Peyer's patch (tissue), 4 donors: ENCODE data around the gene SYNCRIP. TPM values are rescaled to one million over a fixed set of nuclear protein-coding genes. Genes with fewer than 3 reads are reported as not detected.

ENCODE experiments used
- DNase-seq, 3 donors: peaks; one replicate each; pipeline ENCODE4 v3.0.0-alpha.2; 2017 to 2019
- H3K27ac ChIP-seq, 4 donors: fragments of 200-600 bp; sonication (generic); one replicate each; pipeline ENCODE4 v1.5.1; 2016 to 2019
- H3K27me3 ChIP-seq, 2 donors: fragments of 200-600 bp; sonication (generic); one replicate each; pipeline ENCODE4 v1.5.1; 2019
- H3K36me3 ChIP-seq, 3 donors: fragments of 200-600 bp; sonication (generic); one replicate each; pipeline ENCODE4 v1.5.1; 2016 to 2019
- H3K4me1 ChIP-seq, 4 donors: fragments of 200-600 bp; sonication (generic); one replicate each; pipeline ENCODE4 v1.5.1; 2016 to 2019
- H3K4me3 ChIP-seq, 4 donors: fragments of 200-600 bp; sonication (generic); 1 replicate in 3 of 4; 2 replicates in 1 of 4; pipeline ENCODE4 v1.5.1; 2016 to 2019; ENCODE audit warnings: mild to moderate bottlenecking in 1 of 4
- H3K9me3 ChIP-seq, 4 donors: fragments of 200-600 bp; sonication (generic); one replicate each; pipeline ENCODE4 v1.5.1; 2016 to 2019; ENCODE audit warnings: mild to moderate bottlenecking in 1 of 4
- POLR2A ChIP-seq, 2 donors: fragments of 450-650 bp; IDR thresholded peaks; one replicate each; pipeline ENCODE4 v1.5.1; 2017; ENCODE audit warnings: antibody characterized with exemption in 2 of 2, mild to moderate bottlenecking in 2 of 2, moderate library complexity in 2 of 2
- total RNA-seq, 4 donors: library from RNA; depleted of rRNA; stranded (reverse); fragments of >200 nt; gene quantifications; one replicate each; pipeline ENCODE4 v1.1.0, GENCODE V29; 2016
- TF ChIP-seq, protein P1 (sequence below), 6 experiments: fragments of 450-650 bp in 4 of 6; fragments of 200-600 bp in 2 of 6; sonication (generic) in 1 of 6; IDR thresholded peaks; one replicate each; pipeline ENCODE4 v1.5.1; 2017 to 2019; ENCODE audit warnings: antibody characterized with exemption in 6 of 6, mild to moderate bottlenecking in 3 of 6, moderate library complexity in 1 of 6

SYNCRIP gene
- total RNA-seq, 4 donors from 2014 or later = 32.4 to 52.8 (median 37.8) TPM

DNA sequence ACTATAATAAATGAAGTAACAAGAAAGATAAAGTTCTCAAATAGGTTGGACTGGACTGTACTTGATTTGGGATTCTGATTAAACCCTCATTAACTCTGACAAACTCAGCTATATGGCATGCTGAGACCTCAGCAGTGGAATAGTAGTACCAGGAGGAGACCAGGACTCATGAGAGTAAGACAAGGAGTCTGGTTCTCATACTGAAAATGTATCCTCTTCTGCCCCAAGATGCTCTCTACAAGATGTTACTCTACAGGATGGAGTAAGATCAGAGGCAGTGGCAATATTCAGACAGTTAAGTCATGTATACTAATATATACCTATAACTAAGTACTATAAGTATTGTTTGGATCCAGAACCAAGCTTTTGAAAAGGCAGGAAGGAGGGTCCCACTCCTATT is 31.9 kb upstream of the SYNCRIP start:
- Histone ChIP-seq H3K9me3 (no peaks in the 10 kb centered on the region), H3K27ac (no peak overlapping the region), H3K4me3 (no peak overlapping the region), H3K27me3 (no peaks in the 10 kb centered on the region), H3K36me3 (no peaks in the 10 kb centered on the region), H3K4me1 (peaks cover 0 to 25% (median 0%) of the 10 kb centered on the region in 4 donors)
- no peak for DNase-seq
- no peak for TF ChIP-seq POLR2A (IDR thresholded peaks at IDR 0.05)
- TF ChIP-seq, protein P1, sequence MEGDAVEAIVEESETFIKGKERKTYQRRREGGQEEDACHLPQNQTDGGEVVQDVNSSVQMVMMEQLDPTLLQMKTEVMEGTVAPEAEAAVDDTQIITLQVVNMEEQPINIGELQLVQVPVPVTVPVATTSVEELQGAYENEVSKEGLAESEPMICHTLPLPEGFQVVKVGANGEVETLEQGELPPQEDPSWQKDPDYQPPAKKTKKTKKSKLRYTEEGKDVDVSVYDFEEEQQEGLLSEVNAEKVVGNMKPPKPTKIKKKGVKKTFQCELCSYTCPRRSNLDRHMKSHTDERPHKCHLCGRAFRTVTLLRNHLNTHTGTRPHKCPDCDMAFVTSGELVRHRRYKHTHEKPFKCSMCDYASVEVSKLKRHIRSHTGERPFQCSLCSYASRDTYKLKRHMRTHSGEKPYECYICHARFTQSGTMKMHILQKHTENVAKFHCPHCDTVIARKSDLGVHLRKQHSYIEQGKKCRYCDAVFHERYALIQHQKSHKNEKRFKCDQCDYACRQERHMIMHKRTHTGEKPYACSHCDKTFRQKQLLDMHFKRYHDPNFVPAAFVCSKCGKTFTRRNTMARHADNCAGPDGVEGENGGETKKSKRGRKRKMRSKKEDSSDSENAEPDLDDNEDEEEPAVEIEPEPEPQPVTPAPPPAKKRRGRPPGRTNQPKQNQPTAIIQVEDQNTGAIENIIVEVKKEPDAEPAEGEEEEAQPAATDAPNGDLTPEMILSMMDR (IDR thresholded peaks at IDR 0.05) = no peak

DNA sequence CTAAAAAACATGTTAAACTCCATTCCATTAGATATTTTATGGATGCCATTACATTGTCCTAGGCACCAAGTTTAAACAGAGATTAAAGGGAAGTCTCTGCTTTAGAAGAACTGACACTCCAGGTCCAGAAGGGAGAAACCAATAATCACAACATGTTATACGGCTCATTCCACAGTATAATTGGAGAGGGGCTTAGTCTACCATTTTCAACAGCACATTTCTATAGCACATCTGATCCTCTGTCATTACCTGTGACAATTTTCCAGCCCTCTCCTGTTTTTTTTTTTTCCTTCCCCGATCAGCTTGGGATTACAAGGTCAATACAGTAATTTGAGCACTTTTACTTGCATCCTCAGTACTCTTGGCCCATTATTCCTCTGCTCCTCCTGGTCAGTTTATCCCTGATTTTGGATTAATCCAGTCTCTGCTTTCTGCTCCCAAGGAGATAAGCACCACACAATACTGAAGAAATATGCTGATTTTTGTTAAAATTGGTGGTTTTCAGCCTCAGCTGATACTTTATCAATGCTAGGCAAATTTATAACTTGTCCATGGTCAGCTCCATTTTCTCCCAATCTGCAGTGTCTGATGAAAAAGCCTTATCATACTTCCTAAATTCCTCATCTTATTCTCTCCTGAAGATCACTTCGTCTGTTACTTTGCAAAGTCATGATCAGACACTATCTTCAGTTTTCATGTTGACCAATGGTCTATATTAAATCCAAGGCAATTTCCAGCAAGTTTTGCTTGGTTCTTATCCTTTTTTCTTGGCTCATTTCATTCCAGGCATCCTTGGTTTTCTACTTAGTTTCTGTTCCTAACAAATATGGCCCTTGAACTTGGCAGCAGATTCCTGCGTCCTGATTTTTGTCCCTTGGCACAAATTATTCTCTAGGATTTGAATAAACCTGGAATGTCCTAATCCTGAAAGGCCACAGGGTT is 30.8 kb upstream of the SYNCRIP start:
- Histone ChIP-seq H3K27ac (no peak overlapping the region), H3K4me3 (no peak overlapping the region), H3K36me3 (no peaks in the 10 kb centered on the region), H3K9me3 (no peaks in the 10 kb centered on the region), H3K27me3 (no peaks in the 10 kb centered on the region), H3K4me1 (peaks cover 0 to 19% (median 3%) of the 10 kb centered on the region in 4 donors)
- DNase-seq = no peak
- no peak for TF ChIP-seq POLR2A (IDR thresholded peaks at IDR 0.05)
- TF ChIP-seq, protein P1 (IDR thresholded peaks at IDR 0.05) = no peak

DNA sequence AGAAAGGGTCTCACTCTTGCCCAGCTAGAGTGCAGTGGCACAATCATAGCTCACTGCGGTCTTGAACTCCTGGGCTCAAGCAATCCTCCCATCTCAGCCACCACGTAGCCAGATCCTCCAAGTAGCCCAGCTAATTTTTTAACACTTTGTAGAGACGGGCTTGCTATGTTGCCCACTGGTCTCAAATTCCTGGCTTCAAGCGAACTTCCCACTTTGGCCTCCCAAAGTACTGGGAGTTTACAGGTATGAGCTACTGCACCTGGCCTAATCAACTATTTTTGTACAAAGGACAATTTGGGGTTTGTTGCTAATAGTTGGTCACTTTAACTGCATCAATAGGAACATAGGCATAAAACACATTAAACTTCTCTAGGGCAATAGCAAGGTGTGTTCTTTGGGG is 29.9 kb upstream of the SYNCRIP start:
- Histone ChIP-seq H3K36me3 (no peaks in the 10 kb centered on the region), H3K27me3 (no peaks in the 10 kb centered on the region), H3K27ac (no peak overlapping the region), H3K4me3 (no peak overlapping the region), H3K9me3 (no peaks in the 10 kb centered on the region), H3K4me1 (peaks cover 0 to 19% (median 3%) of the 10 kb centered on the region in 4 donors)
- no peak for DNase-seq
- TF ChIP-seq, protein P1 (IDR thresholded peaks at IDR 0.05) = no peak
- no peak for TF ChIP-seq POLR2A (IDR thresholded peaks at IDR 0.05)

DNA sequence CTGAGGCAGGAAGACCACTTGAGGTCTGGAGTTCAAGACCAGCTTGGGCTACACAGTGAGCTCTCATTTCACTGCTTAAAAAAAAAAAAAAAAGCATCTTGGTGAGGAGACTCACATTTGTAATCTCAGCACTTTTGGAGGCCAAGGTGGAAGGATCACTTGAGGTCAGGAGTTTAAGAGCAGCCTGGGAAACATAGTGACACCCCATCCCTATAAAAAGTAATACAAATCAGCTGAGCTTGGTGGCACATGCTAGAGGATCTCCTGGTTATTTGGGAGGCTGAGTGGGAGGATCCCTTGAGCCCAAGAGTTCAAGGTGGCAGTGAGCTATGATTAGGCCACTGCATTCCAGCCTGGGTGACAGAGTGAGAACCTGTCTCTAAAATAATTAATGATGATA is 29.4 kb upstream of the SYNCRIP start:
- Histone ChIP-seq H3K27me3 (no peaks in the 10 kb centered on the region), H3K27ac (no peak overlapping the region), H3K36me3 (no peaks in the 10 kb centered on the region), H3K9me3 (no peaks in the 10 kb centered on the region), H3K4me1 (peaks cover 0 to 19% (median 3%) of the 10 kb centered on the region in 4 donors), H3K4me3 (no peak overlapping the region)
- no peak for TF ChIP-seq POLR2A (IDR thresholded peaks at IDR 0.05)
- TF ChIP-seq, protein P1 (IDR thresholded peaks at IDR 0.05) = no peak
- DNase-seq = no peak

DNA sequence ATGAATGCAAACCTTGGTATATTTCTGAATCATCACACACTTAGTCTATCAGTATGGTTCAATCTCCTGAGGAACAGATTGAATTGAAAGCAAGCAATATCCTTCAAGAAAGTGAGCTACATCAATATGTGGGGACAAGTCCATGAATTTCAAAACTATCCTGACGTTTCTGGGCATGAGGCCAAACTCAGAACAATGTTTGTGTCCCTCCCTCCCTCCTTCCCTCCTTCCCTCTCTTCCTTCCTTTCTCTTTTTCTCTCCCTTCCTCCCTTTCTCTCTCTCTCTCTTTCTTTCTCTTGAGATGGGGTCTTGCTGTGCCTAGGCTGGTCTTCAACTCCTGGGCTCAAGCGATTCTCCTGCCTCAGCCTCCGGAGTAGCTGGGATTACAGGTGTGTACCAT is 27.9 kb upstream of the SYNCRIP start:
- TF ChIP-seq, protein P1 (IDR thresholded peaks at IDR 0.05) = no peak
- no peaks in the 10 kb centered on the region for H3K9me3 ChIP-seq
- no peak overlapping the region for H3K27ac ChIP-seq
- no peak for DNase-seq
- no peaks in the 10 kb centered on the region for H3K36me3 ChIP-seq
- H3K27me3 ChIP-seq = no peaks in the 10 kb centered on the region
- no peak overlapping the region for H3K4me3 ChIP-seq
- peaks cover 0 to 13% (median 3%) of the 10 kb centered on the region in 4 donors for H3K4me1 ChIP-seq
